Right ventricle myocardium superior (tissue), 1 donor: ENCODE measurements around the gene HAND2. TPM values are rescaled to one million over a fixed set of nuclear protein-coding genes. Genes with fewer than 3 reads are reported as not detected.

ENCODE experiments used
- ATAC-seq: fragments of 200-7000 bp; cut with Tn5 transposase; one replicate; pipeline ENCODE4 v1.9.1; 2020; ENCODE audit warnings: mild to moderate bottlenecking; ENCODE audit not compliant: poor library complexity
- DNase-seq: peaks from one replicate; pipeline ENCODE4 v3.0.0-alpha.2; 2020
- intact Hi-C: fragments of 100-400 bp; cut with DNase I; formaldehyde crosslinking; loops from one replicate; pipeline ENCODE4 v1.11.2; 2022
- total RNA-seq: library from RNA; stranded (reverse); fragmentation: NEBNext Ultra II Directional; extraction: Animal tissue kit (Norgen Biotek cat#: 25700); gene quantifications from one replicate; pipeline ENCODE4 v1.2.1, GENCODE V29; 2021
- donor health status: DM: no; HTN: yes; CAD: no; lungs with severe emphysema.

The HAND2 gene
- total RNA-seq, 1 donor from 2014 or later = 142 TPM

DNA sequence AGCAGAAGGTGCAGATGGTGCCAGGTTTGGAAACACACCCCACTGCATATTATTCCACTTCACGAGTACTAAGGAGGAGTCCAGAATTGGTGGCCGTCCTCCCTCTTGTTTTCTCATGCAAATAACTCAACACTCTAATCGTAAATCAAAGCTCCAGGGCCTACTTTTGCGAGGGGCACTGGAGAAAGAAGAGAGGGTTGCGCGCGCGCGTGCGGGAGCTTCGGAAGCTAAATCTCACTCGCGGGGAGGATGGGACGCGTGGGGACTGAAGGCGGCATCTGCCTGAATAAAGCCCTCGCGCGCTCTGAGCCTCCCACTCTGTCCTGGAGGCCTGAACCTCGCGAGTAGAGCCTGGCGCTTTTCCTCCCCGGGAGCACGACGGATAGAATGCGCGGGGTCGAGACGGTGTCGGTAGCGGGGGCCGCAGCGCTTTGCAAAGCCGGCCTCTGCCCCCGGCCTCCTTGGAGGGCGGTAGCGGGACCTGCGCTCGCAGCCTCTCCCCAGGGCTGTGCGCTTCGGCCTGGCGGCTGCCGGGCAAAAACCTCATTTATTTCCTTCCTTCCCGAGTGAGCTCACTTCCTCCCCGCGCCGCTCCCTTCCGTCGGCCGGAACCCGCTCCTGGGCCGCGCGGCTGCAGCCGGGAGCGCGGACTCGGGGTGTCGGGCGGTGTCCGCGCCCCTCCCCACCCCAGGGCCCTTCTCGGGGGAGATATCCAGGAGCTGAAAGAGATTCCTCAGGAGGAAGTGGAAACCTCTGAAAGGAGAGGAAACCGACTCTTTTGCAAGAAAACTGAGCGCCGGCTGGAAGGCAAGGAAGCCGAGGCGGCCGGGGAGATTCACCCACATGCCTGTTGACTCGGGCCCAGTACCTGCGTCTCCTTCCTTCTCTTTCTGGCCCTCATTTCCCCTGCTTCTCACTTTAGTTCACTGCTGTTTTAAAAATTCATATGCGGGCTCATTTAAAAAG, 20.7 kb downstream of the HAND2 start:
- intact Hi-C loops = loop anchor here (5.0 to 10.0 kb wide), 3 partner anchors 243 to 648 kb away; no protein-coding TSS in a partner anchor
- ATAC-seq = peak; percentile 69
- peak; percentile 80 for DNase-seq

DNA sequence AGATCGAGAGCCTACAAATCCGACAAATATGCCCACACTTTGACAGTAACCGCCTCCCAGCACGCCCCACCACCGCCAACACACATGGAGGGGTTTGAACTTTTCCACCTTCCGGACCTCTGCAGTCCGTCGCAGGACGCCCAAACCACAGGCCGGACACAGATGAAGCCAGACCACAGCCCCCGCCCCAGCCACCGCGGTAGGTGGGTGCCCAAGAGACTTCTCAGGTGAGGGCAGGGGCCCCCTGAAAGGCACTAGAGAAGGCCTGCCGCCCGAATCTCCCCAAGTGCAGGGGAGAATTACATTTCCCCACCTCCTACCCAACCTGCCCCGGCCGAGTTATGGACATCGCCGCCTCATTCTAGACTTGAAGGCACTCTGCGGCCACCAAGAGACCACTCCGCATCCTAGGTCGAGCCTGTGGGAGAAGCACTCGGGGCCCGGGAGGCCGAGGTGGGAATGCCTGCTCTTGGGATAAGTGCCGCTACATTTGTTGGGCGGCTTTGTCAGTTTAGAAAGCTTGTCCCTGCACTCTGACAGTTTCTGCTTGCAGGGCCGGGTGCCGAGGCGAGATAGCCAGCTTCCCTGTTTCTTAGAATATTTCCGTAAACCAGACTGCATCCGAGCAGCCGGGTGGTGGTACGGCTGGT, 21.5 kb downstream of the HAND2 start:
- peak; percentile 1 for ATAC-seq
- no peak for DNase-seq

DNA sequence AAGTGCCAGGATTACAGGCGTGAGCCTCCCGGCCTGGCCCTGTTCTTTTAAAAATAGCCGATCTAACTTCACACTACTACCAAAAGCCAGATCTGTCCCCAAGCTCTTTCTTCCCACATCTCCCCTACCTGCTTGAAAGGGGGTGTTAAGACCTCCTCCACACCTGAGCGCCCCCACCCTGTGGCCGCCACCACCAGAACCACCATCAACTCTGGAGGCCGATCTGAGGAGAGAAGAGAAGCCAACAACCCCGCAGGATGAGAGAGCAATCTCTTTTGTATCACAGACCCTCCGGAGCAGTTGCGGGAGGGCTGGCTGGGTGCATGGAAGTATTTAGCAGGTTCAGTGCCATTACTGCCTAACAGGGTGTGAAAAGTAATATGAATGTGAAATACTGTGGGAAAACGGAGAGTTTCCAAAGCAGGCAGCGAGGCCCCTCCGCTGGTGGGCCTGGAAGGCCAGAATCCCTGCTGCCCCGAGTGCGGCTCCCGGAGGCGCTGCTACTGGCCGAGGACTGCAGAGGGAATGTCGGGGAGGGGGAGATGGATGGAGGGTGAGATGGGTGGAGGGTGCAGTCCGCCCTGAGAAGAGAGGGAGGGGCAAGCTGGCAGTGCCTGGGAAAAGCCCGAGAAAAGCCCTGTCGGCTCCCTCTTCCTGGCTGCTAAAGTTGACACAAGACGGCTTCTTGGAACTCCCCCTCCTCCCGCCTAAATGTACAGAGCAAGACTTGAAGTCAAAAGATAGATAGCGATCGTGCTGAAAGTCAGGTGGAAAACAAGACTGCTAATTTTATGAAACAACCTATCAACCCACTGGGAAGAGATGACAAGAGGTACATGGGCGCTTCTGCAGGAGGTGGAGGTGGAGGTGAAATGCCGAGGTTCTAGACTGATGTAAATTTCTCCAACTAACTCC, 22.3 kb downstream of the HAND2 start:
- intact Hi-C loops = loop anchor here (2.0 to 10.0 kb wide), 4 partner anchors 245 to 650 kb away; no protein-coding TSS in a partner anchor
- ATAC-seq (no peak), DNase-seq (no peak)

More for the DNA sequence above, 21.5 kb downstream of the HAND2 start:
- intact Hi-C loops = loop anchor here (5.0 to 10.0 kb wide), 3 partner anchors 244 to 649 kb away; no protein-coding TSS in a partner anchor

- DNase-seq = no peak
- intact Hi-C loops = loop anchor here (2.0 to 10.0 kb wide), 4 partner anchors 246 to 651 kb away; no protein-coding TSS in a partner anchor
Observed at GRCh38 chr4:173506597-173507211, 23.3 kb downstream of the HAND2 start.

GRCh38 chr4:173505924-173506518, 24.0 kb downstream of the HAND2 start:
- ATAC-seq (peak; percentile 71), DNase-seq (peak; percentile 83)
- intact Hi-C loops = loop anchor here (2.0 to 10.0 kb wide), 4 partner anchors 246 to 651 kb away; no protein-coding TSS in a partner anchor

More at GRCh38 chr4:173506597-173507211, 23.3 kb downstream of the HAND2 start:
- ATAC-seq = peak; percentile 61

DNA sequence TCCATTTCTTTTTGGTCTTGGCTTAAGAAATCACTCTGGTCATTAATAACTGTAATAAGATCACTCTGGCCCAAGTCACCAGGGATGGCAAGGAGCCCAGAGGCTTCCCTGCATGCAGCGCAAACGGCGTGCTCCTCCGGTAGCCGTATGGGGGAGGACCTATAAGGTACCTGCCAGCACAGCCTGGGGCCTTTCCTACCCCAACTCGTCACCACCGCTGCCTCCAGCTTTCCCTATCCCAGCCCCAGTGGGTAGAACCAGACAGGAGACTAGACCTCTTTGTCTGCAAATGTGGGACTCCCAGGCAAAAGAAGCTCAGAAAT, 25.9 kb downstream of the HAND2 start:
- intact Hi-C loops = loop anchor here (10.0 kb wide), 1 partner anchor 621 kb away; no protein-coding TSS in a partner anchor
- no peak for ATAC-seq
- no peak for DNase-seq

- ATAC-seq (no peak), DNase-seq (no peak)
- intact Hi-C loops = loop anchor here (10.0 kb wide), 1 partner anchor 621 kb away; no protein-coding TSS in a partner anchor
Observed at GRCh38 chr4:173503330-173504180, 26.5 kb downstream of the HAND2 start.

DNA sequence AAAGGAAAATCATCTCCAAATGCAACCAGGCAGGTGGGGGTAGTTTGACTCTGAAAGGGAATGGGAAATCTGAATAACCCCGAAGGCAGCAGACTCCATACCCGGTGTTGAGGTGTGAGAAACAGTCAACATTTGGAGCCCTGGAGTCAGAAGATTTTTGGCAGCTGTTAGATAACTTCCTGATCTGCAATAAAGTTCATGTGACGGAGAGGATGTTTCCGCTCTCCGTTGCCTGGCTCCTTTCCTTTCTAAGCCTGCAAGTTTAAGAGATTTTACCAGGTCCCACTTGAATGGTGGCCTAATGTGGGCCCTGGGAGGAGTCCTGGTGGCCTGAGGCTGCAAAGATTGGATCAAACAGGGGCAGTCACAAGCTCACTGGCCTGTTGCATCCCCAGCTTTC, 27.7 kb downstream of the HAND2 start:
- intact Hi-C loops = loop anchor here (10.0 kb wide), 1 partner anchor 623 kb away; no protein-coding TSS in a partner anchor

DNA sequence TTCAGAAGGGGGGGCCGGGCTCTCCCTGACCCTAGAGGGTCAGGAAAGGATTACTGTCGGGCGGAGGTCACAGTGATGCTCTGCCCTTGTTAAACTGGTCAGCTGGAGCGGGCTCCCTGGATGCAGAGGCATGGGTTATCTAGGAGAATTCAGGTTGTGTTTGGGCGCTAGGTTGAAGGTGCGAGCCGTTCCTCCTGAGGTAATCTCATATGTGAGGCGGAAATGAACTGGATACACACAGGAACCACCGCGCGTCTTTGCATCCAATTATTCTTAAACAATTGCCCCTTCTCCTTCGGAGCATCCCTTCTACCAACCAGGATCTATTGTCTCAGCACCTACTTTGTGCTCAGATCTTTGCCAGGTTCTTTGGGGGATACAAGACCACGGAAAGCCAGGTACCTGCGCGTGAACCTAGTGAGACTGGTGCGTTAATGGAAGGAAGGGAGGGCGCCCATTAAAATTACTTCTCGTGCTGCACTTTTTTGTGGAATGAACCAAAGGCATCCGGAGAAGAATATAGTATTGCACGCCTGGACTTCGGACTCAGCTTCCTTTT, 28.4 kb downstream of the HAND2 start:
- no peak for DNase-seq
- intact Hi-C loops = loop anchor here (10.0 kb wide), 1 partner anchor 623 kb away; no protein-coding TSS in a partner anchor
- no peak for ATAC-seq

More for the DNA sequence above, 27.7 kb downstream of the HAND2 start:
- DNase-seq = no peak
- no peak for ATAC-seq

GRCh38 chr4:173500841-173501591, 29.0 kb downstream of the HAND2 start:
- ATAC-seq (no peak), DNase-seq (no peak)
- intact Hi-C loops = loop anchor here (10.0 kb wide), 1 partner anchor 624 kb away; no protein-coding TSS in a partner anchor

- DNase-seq = no peak
- intact Hi-C loops = loop anchor here (10.0 kb wide), 2 partner anchors 175 to 625 kb away; no protein-coding TSS in a partner anchor
Observed at GRCh38 chr4:173499658-173500535, 30.1 kb downstream of the HAND2 start.

DNA sequence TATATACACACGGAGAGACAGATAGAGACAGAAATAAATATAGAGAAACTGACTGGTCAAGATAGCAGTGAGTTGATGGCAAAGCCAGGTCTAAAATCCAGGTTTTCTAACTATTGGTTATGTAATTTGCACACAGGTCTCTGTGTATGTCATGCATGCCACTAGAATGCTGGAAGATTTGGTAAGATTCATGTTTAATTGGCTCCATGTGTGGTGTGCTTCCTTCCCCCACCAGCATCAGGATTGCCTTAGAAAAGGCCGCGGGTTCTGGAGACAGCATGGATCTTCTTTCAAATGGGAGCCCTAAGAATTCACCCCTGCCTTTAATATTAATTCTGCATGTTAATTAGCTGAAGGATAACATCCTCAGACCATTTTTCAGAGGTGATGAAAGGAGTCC, 31.3 kb downstream of the HAND2 start:
- no peak for DNase-seq
- intact Hi-C loops = loop anchor here (10.0 kb wide), 1 partner anchor 174 kb away; no protein-coding TSS in a partner anchor
- ATAC-seq = no peak

More at GRCh38 chr4:173499658-173500535, 30.1 kb downstream of the HAND2 start:
- ATAC-seq = no peak

DNA sequence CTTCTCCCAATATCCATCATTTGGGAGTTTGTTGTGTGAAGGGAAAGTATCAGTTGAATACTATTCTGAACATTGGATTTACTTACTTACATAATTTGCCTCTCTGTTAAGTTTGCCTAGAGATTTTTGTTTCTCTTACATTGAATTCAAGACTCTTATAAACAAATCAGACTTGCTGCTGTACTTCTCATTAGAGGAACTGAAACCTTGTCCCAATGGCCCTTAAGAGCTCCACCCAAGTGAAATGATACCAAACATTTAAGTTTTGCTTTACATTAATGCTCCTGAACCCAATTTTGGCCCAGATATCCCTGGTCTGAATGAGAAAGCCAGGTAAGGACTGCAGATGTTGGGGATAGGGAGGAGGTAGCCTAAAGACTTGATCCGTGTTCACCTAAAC, 32.0 kb downstream of the HAND2 start:
- no peak for DNase-seq
- ATAC-seq = no peak
- intact Hi-C loops = loop anchor here (10.0 kb wide), 1 partner anchor 173 kb away; no protein-coding TSS in a partner anchor
